A673 (cell line): ENCODE measurements around the gene TOMM22. TPM values are rescaled to one million over a fixed set of nuclear protein-coding genes. Genes with fewer than 3 reads are reported as not detected.

Experiments
- BruUV-seq: library from RNA; stranded (reverse); fragments of 400-500 nt; replicated peaks from 2 replicates; lab custom pipeline; 2021; lab: Mats Ljungman, UMichigan
- CTCF ChIA-PET: fragments of 300-600 bp; sonication (Branson Sonifier 250); formaldehyde crosslinking; loops from one replicate; lab custom pipeline; 2022; ENCODE audit warnings: antibody characterized with exemption; lab: Charles Lee
- POLR2A ChIA-PET: fragments of 300-600 bp; sonication (Branson Sonifier 250); formaldehyde crosslinking; loops from one replicate; lab custom pipeline; 2022; ENCODE audit warnings: antibody characterized with exemption; ENCODE audit not compliant: low non-redundant PET; lab: Charles Lee
- DNase-seq: peaks from one replicate; pipeline ENCODE4 v3.0.0-alpha.2; 2015; ENCODE audit warnings: low spot score
- H3K27ac ChIP-seq: fragments of 200-600 bp; sonication (generic); 2 replicates; pipeline ENCODE4 v1.5.1; 2016; ENCODE audit warnings: mixed run types, low read depth, mild to moderate bottlenecking, mixed read lengths, antibody characterized with exemption, low read length; ENCODE audit not compliant: poor library complexity, severe bottlenecking
- H3K27me3 ChIP-seq: fragments of 200-600 bp; sonication (generic); replicated peaks from 2 replicates; pipeline ENCODE4 v1.6.1; 2017; ENCODE audit warnings: mixed run types, low read depth, mild to moderate bottlenecking, mixed read lengths, antibody characterized with exemption, low read length; ENCODE audit not compliant: insufficient read depth, poor library complexity
- H3K36me3 ChIP-seq: fragments of 200-600 bp; sonication (generic); 2 replicates; pipeline ENCODE4 v1.6.1; 2016; ENCODE audit warnings: mixed run types, mild to moderate bottlenecking, mixed read lengths, antibody characterized with exemption, low read length; ENCODE audit not compliant: insufficient read depth, poor library complexity, severe bottlenecking
- H3K4me1 ChIP-seq: fragments of 200-600 bp; sonication (generic); 2 replicates; pipeline ENCODE4 v1.6.1; 2017; ENCODE audit warnings: mixed run types, mild to moderate bottlenecking, mixed read lengths, antibody characterized with exemption, low read length; ENCODE audit not compliant: insufficient read depth, poor library complexity, severe bottlenecking
- H3K4me3 ChIP-seq: fragments of 200-600 bp; sonication (generic); 2 replicates; pipeline ENCODE4 v1.5.1; 2016; ENCODE audit warnings: low read depth, mixed run types, mild to moderate bottlenecking, mixed read lengths, low read length; ENCODE audit not compliant: poor library complexity, severe bottlenecking
- H3K9me3 ChIP-seq: fragments of 200-600 bp; sonication (generic); 2 replicates; pipeline ENCODE4 v1.6.1; 2016; ENCODE audit warnings: mixed run types, low read depth, mild to moderate bottlenecking, mixed read lengths, antibody characterized with exemption, low read length; ENCODE audit not compliant: poor library complexity, severe bottlenecking
- CTCF ChIP-seq: fragments of 300-800, 200-600 bp; sonication (generic); conservative IDR thresholded peaks from 2 replicates; pipeline ENCODE4 v1.5.1; 2017; ENCODE audit warnings: low read depth, mild to moderate bottlenecking, antibody characterized with exemption, low read length, moderate library complexity, mixed read lengths
- EZH2 ChIP-seq: fragments of 200-600 bp; sonication (generic); IDR thresholded peaks from 2 replicates; pipeline ENCODE4 v1.6.1; 2017; ENCODE audit warnings: borderline replicate concordance, low read depth, mild to moderate bottlenecking, mixed read lengths, antibody characterized with exemption, low read length; ENCODE audit not compliant: poor library complexity, severe bottlenecking
- intact Hi-C: fragments of 100-400 bp; cut with micrococcal nuclease; formaldehyde crosslinking; loops from one replicate; pipeline ENCODE4 v1.10.0; 2022; ENCODE audit not compliant: unreplicated experiment
- total RNA-seq: library from RNA; stranded (reverse); gene quantifications from 2 replicates; pipeline ENCODE4 v1.2.3, GENCODE V29; 2021

Gene TOMM22
- total RNA-seq, 1 experiment from 2014 or later: 152 TPM

GRCh38 chr22:38733724-38734381, 52.1 kb downstream of the TOMM22 start:
- CTCF ChIA-PET: interaction anchor here (0.6 to 1.6 kb wide), 4 partner anchors 8 to 796 kb away, joined by 3 to 8 read pairs (median 6); no protein-coding TSS in a partner anchor
- BruUV-seq: no TSS peak
- peaks cover 90% of the 10 kb centered on the region for H3K36me3 ChIP-seq

GRCh38 chr22:38734421-38735100, 52.8 kb downstream of the TOMM22 start:
- no peak overlapping the region for H3K4me3 ChIP-seq
- no peaks in the 10 kb centered on the region for H3K9me3 ChIP-seq
- TSS peak; percentile 73 for BruUV-seq
- intact Hi-C loops: no loop called here
- TF ChIP-seq CTCF (no peak), EZH2 (no peak)
- no peaks in the 10 kb centered on the region for H3K27me3 ChIP-seq
- no peak for DNase-seq
- POLR2A ChIA-PET: no interaction called here
- H3K36me3 ChIP-seq: peaks cover 90% of the 10 kb centered on the region
- peak overlapping the region; percentile 47 for H3K27ac ChIP-seq
- H3K4me1 ChIP-seq: no peaks in the 10 kb centered on the region
- CTCF ChIA-PET: interaction anchor here (0.6 to 1.0 kb wide), 2 partner anchors 8 to 20 kb away, joined by 3 to 8 read pairs; no protein-coding TSS in a partner anchor

More at GRCh38 chr22:38733724-38734381, 52.1 kb downstream of the TOMM22 start:
- intact Hi-C loops: no loop called here
- no peak for DNase-seq
- Histone ChIP-seq H3K27me3 (no peaks in the 10 kb centered on the region), H3K27ac (peak overlapping the region; percentile 47), H3K4me3 (no peak overlapping the region), H3K9me3 (no peaks in the 10 kb centered on the region), H3K4me1 (no peaks in the 10 kb centered on the region)
- POLR2A ChIA-PET: no interaction called here
- TF ChIP-seq CTCF (no peak), EZH2 (no peak)

Other genes with a start within 250 kb of the TOMM22 start
- gene KCNJ4, start 226.8 kb upstream of the TOMM22 start, total RNA-seq: 1.0 and 1.4 TPM in 2 replicates
- 4.0 and 6.5 TPM in 2 replicates for gene KDELR3, start 213.9 kb upstream of the TOMM22 start, total RNA-seq
- gene DDX17, start 175.6 kb upstream of the TOMM22 start, total RNA-seq: 343 and 350 TPM in 2 replicates
- gene DMC1, start 111.8 kb upstream of the TOMM22 start, total RNA-seq: 1.7 and 2.3 TPM in 2 replicates
- 3.8 and 5.3 TPM in 2 replicates for gene FAM227A, start 25.6 kb upstream of the TOMM22 start, total RNA-seq
- 22.1 and 28.5 TPM in 2 replicates for gene CBY1, start 25.3 kb upstream of the TOMM22 start, total RNA-seq
- 53.1 and 54.2 TPM in 2 replicates for gene JOSD1, start 19.0 kb downstream of the TOMM22 start, total RNA-seq
- gene GTPBP1, start 24.0 kb downstream of the TOMM22 start, total RNA-seq: 88.2 and 96.2 TPM in 2 replicates
- 104 and 110 TPM in 2 replicates for gene SUN2, start 74.0 kb downstream of the TOMM22 start, total RNA-seq
- 51.7 and 59.1 TPM in 2 replicates for gene DNAL4, start 112.2 kb downstream of the TOMM22 start, total RNA-seq
- gene NPTXR, start 162.1 kb downstream of the TOMM22 start, total RNA-seq: 116 and 129 TPM in 2 replicates
- gene CBX6, start 190.3 kb downstream of the TOMM22 start, total RNA-seq: 111 and 119 TPM in 2 replicates